ENCODE data around the gene FAM83D.

GRCh38 chr20:38939686-38940085 is 13.5 kb downstream of the FAM83D start:
- no peak for TF ChIP-seq CTCF (conservative IDR thresholded peaks at IDR 0.05 in 1 of 2, IDR thresholded peaks at IDR 0.05 in 1 of 2; ENCODE audit: extremely low read depth in 1 of 2, insufficient read depth in 1 of 2, low read depth in 1 of 2, low read length in 2 of 2)
- TF ChIP-seq EZH2 (IDR thresholded peaks at IDR 0.05; ENCODE audit: borderline replicate concordance, low read length) = no peak

Measured in mammary epithelial cell (primary cell).